MM.1S (cell line): ENCODE results near the gene RPAP3.

Experiments used
- CTCF ChIP-seq: fragments of 300-600 bp; sonication (generic); IDR thresholded peaks from 2 replicates; pipeline ENCODE4 v1.5.1; 2016; ENCODE audit warnings: antibody characterized with exemption, low read length, mixed read lengths
- EZH2 ChIP-seq: fragments of 300-600 bp; sonication (generic); optimal IDR thresholded peaks from 2 replicates; pipeline ENCODE3; 2017; ENCODE audit warnings: low read depth, mild to moderate bottlenecking, antibody characterized with exemption, low read length, mixed read lengths

DNA sequence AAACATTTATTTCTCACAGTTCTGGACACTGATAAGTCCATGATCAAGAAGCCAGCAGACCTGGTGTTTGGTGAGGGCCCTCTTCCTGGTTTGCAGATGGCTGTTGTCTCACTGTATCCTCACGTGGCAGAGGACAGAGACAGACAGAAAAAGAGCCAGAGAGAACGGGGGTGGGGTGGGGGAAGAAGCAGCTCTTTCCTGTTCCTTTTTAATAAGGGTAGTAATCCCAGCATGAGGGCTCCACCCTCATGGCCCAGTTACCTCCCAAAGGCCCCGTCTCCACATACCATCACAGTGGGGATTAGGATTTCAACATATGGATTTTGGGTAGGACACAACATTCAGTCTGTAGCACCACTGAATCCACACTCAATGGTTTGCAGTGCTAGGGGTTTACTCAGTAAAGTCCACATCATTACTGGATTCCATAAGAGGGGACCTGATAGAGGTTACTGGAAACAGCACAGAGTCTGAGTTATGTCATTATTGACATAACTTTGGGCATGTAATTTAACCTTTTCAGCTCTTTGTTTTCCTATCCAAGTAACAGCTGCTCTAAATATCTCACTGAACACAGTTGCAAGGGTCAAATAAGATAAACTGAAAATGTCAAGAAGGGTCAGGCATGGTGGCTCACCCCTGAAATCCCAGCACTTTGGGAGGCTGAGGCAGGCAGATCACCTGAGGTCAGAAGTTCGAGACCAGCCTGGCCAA, 53.2 kb downstream of the RPAP3 start:
- TF ChIP-seq CTCF, result no peak
- TF ChIP-seq EZH2, result no peak
